ENCODE measurements around the gene VMP1. TPM values are rescaled to one million over a fixed set of nuclear protein-coding genes. Genes with fewer than 3 reads are reported as not detected.

Gene VMP1
- total RNA-seq, 2 donors from 2014 or later, result 175 to 203 TPM

MicroRNAs encoded within 50 kb of the gene (microRNA counts, 767-probe panel; counts per million panel counts)
- 3,732 to 4,885 counts per million in 2 donors for microRNA hsa-miR-21-5p

Small RNA genes lying within 50 kb of the gene (microRNA-seq; reads per million reads assigned to microRNA genes)
- 18,425 reads per million, percentile 97 among the genes with 10 or more reads in this experiment for gene MIR21

Small RNA genes lying within 50 kb of the gene (small RNA-seq; reads per million reads assigned to genes)
- gene AC040904.1 (0 reads per million in 2 donors), gene RNU6-450P (0 reads per million in 2 donors)

Other genes starting within 250 kb of the VMP1 start
- gene DHX40, start 142.0 kb upstream of the VMP1 start, total RNA-seq, result 10 to 100 TPM; 43.7 to 53.7 TPM
- gene CLTC, start 87.8 kb upstream of the VMP1 start, total RNA-seq, result 100 to 1,000 TPM; 202 to 206 TPM
- gene PTRH2, start 224 bp upstream of the VMP1 start, total RNA-seq, result 10 to 100 TPM; 29.1 to 38.3 TPM
- gene TUBD1, start 185.3 kb downstream of the VMP1 start, total RNA-seq, result 10 to 100 TPM; 13.3 to 22.5 TPM
- gene RPS6KB1, start 185.5 kb downstream of the VMP1 start, total RNA-seq, result 10 to 100 TPM; 28.2 to 38.1 TPM